Measurements from ENCODE around the gene GNA12.
"Not testable (repeated sequence)": the region's sequence is repeated elsewhere in the genome, so short reads cannot be mapped to it uniquely, and the experiment has no call there.

GNA12 gene

GRCh38 chr7:2858621-2859020, 14.5 kb upstream of the GNA12 start:
- H3K27ac ChIP-seq (ENCODE audit: poor library complexity, severe bottlenecking) = no peak overlapping the region

GRCh38 chr7:2856388-2857169, 12.5 kb upstream of the GNA12 start:
- H3K4me3 ChIP-seq (ENCODE audit: severe bottlenecking) = no peak overlapping the region
- H3K4me1 ChIP-seq (ENCODE audit: insufficient read depth, poor library complexity, severe bottlenecking) = no peaks in the 10 kb centered on the region
- no peaks in the 10 kb centered on the region for H3K36me3 ChIP-seq (ENCODE audit: low read depth)
- no peaks in the 10 kb centered on the region for H3K9me3 ChIP-seq (ENCODE audit: severe bottlenecking)
- TF ChIP-seq CTCF (IDR thresholded peaks at IDR 0.05; ENCODE audit: poor library complexity, severe bottlenecking) = no peak
- no peaks in the 10 kb centered on the region for H3K27me3 ChIP-seq (ENCODE audit: insufficient read depth, poor library complexity, severe bottlenecking)
- no peak overlapping the region for H3K27ac ChIP-seq (ENCODE audit: poor library complexity, severe bottlenecking)
- ATAC-seq (ENCODE audit: low read depth) (no peak), DNase-seq (ENCODE audit: low spot score) (no peak)

More at GRCh38 chr7:2858621-2859020, 14.5 kb upstream of the GNA12 start:
- DNase-seq (ENCODE audit: low spot score) = no peak
- ATAC-seq (ENCODE audit: low read depth) = no peak
- Histone ChIP-seq H3K27me3 (ENCODE audit: insufficient read depth, poor library complexity, severe bottlenecking) (no peaks in the 10 kb centered on the region), H3K9me3 (ENCODE audit: severe bottlenecking) (no peaks in the 10 kb centered on the region), H3K4me3 (ENCODE audit: severe bottlenecking) (no peak overlapping the region), H3K36me3 (ENCODE audit: low read depth) (no peaks in the 10 kb centered on the region), H3K4me1 (ENCODE audit: insufficient read depth, poor library complexity, severe bottlenecking) (peaks cover 8% of the 10 kb centered on the region)
- TF ChIP-seq CTCF (IDR thresholded peaks at IDR 0.05; ENCODE audit: poor library complexity, severe bottlenecking) = no peak

GRCh38 chr7:2855386-2855785, 11.3 kb upstream of the GNA12 start:
- ATAC-seq (ENCODE audit: low read depth) (no peak), DNase-seq (ENCODE audit: low spot score) (no peak)
- Histone ChIP-seq H3K27me3 (ENCODE audit: insufficient read depth, poor library complexity, severe bottlenecking) (no peaks in the 10 kb centered on the region), H3K36me3 (ENCODE audit: low read depth) (no peaks in the 10 kb centered on the region), H3K4me3 (ENCODE audit: severe bottlenecking) (no peak overlapping the region), H3K27ac (ENCODE audit: poor library complexity, severe bottlenecking) (no peak overlapping the region), H3K4me1 (ENCODE audit: insufficient read depth, poor library complexity, severe bottlenecking) (no peaks in the 10 kb centered on the region), H3K9me3 (ENCODE audit: severe bottlenecking) (no peaks in the 10 kb centered on the region)
- no peak for TF ChIP-seq CTCF (IDR thresholded peaks at IDR 0.05; ENCODE audit: poor library complexity, severe bottlenecking)

GRCh38 chr7:2853552-2853951, 9.4 kb upstream of the GNA12 start:
- not testable (repeated sequence) for DNase-seq (ENCODE audit: low spot score); H3K4me3 ChIP-seq (ENCODE audit: severe bottlenecking); ATAC-seq (ENCODE audit: low read depth)

GRCh38 chr7:2853147-2853546, 9.0 kb upstream of the GNA12 start:
- H3K27ac ChIP-seq (ENCODE audit: poor library complexity, severe bottlenecking) = no peak overlapping the region
- DNase-seq (ENCODE audit: low spot score) (no peak), ATAC-seq (ENCODE audit: low read depth) (no peak; the same call in 2 of the 3 replicates)
- no peaks in the 10 kb centered on the region for H3K36me3 ChIP-seq (ENCODE audit: low read depth)
- H3K4me1 ChIP-seq (ENCODE audit: insufficient read depth, poor library complexity, severe bottlenecking) = no peaks in the 10 kb centered on the region
- no peak overlapping the region for H3K4me3 ChIP-seq (ENCODE audit: severe bottlenecking)
- TF ChIP-seq CTCF (IDR thresholded peaks at IDR 0.05; ENCODE audit: poor library complexity, severe bottlenecking) = no peak
- no peaks in the 10 kb centered on the region for H3K27me3 ChIP-seq (ENCODE audit: insufficient read depth, poor library complexity, severe bottlenecking)
- no peaks in the 10 kb centered on the region for H3K9me3 ChIP-seq (ENCODE audit: severe bottlenecking)

More at GRCh38 chr7:2853552-2853951, 9.4 kb upstream of the GNA12 start:
- not testable (repeated sequence) for H3K36me3 ChIP-seq (ENCODE audit: low read depth); H3K27me3 ChIP-seq (ENCODE audit: insufficient read depth, poor library complexity, severe bottlenecking); H3K27ac ChIP-seq (ENCODE audit: poor library complexity, severe bottlenecking); H3K9me3 ChIP-seq (ENCODE audit: severe bottlenecking); H3K4me1 ChIP-seq (ENCODE audit: insufficient read depth, poor library complexity, severe bottlenecking)

All from RWPE2 (cell line).